Prostate gland (tissue), 2 donors: ENCODE data around the gene TFAP2A. TPM values are rescaled to one million over a fixed set of nuclear protein-coding genes. Genes with fewer than 3 reads are reported as not detected.

ENCODE experiments used
- DNase-seq: peaks from one replicate; pipeline ENCODE4 v3.0.0-alpha.2; 2019; ENCODE audit warnings: low spot score
- H3K27ac ChIP-seq, 2 donors: fragments of 200-600 bp; sonication (generic); 2 replicates each; pipeline ENCODE4 v1.5.1; 2017 to 2019
- H3K27me3 ChIP-seq: fragments of 200-600 bp; sonication (generic); replicated peaks from 2 replicates; pipeline ENCODE4 v1.5.1; 2019; ENCODE audit not compliant: insufficient read depth
- H3K36me3 ChIP-seq, 2 donors: fragments of 200-600 bp; sonication (generic); 1 replicate in 1 of 2; 2 replicates in 1 of 2; pipeline versions ENCODE4 v1.5.1 to v1.8.1; 2017 to 2019
- H3K4me1 ChIP-seq: fragments of 200-600 bp; sonication (generic); replicated peaks from 2 replicates; pipeline ENCODE4 v1.5.1; 2019
- H3K4me3 ChIP-seq, 2 donors: fragments of 200-600 bp; sonication (generic); 2 replicates each; pipeline ENCODE4 v1.5.1; 2017 to 2019
- H3K9me3 ChIP-seq: fragments of 200-600 bp; sonication (generic); 2 replicates; pipeline ENCODE4 v1.5.1; 2017
- POLR2A ChIP-seq: fragments of 450-650 bp; IDR thresholded peaks from one replicate; pipeline ENCODE4 v1.6.1; 2016; ENCODE audit warnings: antibody characterized with exemption, mild to moderate bottlenecking
- POLR2AphosphoS5 ChIP-seq: sonication (generic); formaldehyde crosslinking; IDR thresholded peaks from one replicate; pipeline ENCODE4 v1.6.1; 2017; ENCODE audit warnings: antibody characterized with exemption
- WGBS: methylation state at CpG from one replicate; pipeline ENCODE4 v1.1.5; 2018; 5-methylcytosine and 5-hydroxymethylcytosine counted together
- intact Hi-C: fragments of 100-400 bp; cut with DNase I; formaldehyde crosslinking; loops from one replicate; pipeline ENCODE4 v1.14.2; 2022
- total RNA-seq, 2 donors: library from RNA; depleted of rRNA; stranded (reverse); fragments of >200 nt; gene quantifications; one replicate each; pipeline ENCODE4 v1.1.0, GENCODE V29; 2016
- TF ChIP-seq, protein P1 (sequence below), 4 experiments: fragments of 200-600 bp in 2 of 4; fragments of 450-650 bp in 2 of 4; sonication (generic) in 2 of 4; IDR thresholded peaks; 1 replicate in 3 of 4; 2 replicates in 1 of 4; pipeline ENCODE4 v1.5.1; 2016 to 2019; ENCODE audit warnings: antibody characterized with exemption in 4 of 4, mild to moderate bottlenecking in 2 of 4, moderate library complexity in 2 of 4

TFAP2A gene
- total RNA-seq, 2 donors from 2014 or later = 16.0 to 20.4 TPM

DNA sequence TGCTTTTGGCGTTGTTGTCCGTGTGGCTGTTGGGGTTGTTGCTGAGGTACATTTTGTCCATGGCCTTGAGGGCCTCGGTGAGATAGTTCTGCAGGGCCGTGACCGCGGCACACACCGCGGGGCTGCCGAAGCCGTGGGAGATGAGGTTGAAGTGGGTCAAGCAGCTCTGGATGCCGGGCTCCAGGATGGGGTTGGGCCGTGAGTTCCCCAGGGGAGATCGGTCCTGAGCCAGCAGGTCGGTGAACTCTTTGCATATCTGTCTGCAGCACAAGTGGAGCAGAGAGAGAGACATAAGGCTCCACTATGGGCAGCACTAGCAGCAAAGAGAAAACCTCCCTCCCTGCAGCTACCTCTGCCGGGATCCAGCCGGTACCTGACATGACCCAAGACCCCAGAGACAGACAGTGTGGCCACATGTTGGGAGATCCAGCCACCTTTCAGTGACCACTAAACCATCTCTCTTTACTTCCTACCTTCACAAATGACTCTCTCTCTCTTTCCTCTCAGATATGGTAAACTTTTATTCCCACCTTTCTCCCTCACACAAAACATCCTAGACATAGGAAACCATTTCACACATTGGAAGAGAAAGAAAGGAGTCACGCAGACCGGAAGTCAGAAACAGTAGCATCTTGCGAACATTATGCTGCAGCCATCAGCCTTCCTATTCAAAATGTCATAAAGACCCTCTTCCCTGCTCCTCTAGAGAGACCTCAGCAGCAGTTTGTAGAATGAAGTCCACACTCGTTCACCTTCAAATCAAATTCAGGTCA, 16.2 kb downstream of the TFAP2A start:
- DNase-seq = no peak
- TF ChIP-seq, protein P1, sequence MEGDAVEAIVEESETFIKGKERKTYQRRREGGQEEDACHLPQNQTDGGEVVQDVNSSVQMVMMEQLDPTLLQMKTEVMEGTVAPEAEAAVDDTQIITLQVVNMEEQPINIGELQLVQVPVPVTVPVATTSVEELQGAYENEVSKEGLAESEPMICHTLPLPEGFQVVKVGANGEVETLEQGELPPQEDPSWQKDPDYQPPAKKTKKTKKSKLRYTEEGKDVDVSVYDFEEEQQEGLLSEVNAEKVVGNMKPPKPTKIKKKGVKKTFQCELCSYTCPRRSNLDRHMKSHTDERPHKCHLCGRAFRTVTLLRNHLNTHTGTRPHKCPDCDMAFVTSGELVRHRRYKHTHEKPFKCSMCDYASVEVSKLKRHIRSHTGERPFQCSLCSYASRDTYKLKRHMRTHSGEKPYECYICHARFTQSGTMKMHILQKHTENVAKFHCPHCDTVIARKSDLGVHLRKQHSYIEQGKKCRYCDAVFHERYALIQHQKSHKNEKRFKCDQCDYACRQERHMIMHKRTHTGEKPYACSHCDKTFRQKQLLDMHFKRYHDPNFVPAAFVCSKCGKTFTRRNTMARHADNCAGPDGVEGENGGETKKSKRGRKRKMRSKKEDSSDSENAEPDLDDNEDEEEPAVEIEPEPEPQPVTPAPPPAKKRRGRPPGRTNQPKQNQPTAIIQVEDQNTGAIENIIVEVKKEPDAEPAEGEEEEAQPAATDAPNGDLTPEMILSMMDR (IDR thresholded peaks at IDR 0.05) = no peak
- TF ChIP-seq POLR2A = no peak
- no peak for TF ChIP-seq POLR2AphosphoS5
- Histone ChIP-seq H3K4me1 (no peaks in the 10 kb centered on the region), H3K27me3 (no peaks in the 10 kb centered on the region), H3K36me3 (no peaks in the 10 kb centered on the region), H3K9me3 (no peaks in the 10 kb centered on the region), H3K27ac (peak overlapping the region; percentile 44 to 46), H3K4me3 (no peak overlapping the region)
- intact Hi-C loops = no loop called here
- 51% methylated on average over 20 of the region's 20 CpGs for WGBS

DNA sequence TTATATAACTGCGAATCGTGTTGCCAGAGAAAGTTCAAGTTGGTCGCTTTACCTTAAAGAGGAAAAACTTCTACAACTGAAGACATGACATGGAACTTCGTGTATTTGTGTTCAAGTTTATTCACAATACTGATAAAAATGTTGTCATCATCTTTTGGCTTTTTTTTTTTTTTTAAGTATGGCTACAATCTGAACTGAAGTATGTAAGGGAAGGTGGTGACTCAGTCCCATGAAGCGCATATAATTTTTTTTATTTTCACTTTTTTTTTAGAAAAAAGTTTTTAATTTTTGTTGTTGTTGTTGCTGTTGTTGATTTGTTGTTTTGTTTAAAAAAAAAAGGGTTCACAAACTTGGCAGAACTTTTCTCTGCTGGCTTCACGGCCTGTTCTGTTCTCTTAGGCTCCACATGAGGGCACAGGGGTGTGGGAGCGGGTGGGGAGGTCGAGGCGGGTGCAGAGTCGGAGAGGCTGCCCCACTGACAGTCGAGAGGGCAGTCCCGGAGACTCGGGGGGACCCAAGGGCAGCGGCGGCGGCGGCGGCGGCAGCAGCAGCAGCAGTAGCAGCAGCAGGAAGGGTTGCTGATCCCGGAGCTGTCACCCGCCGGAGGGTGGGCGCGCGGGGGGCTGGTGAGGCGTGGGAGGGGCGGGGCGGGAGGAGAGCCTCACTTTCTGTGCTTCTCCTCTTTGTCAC, 17.0 kb downstream of the TFAP2A start:
- WGBS = 52% methylated on average over 25 of the region's 28 CpGs
- Histone ChIP-seq H3K27me3 (no peaks in the 10 kb centered on the region), H3K4me3 (no peak overlapping the region), H3K9me3 (no peaks in the 10 kb centered on the region), H3K36me3 (no peaks in the 10 kb centered on the region), H3K4me1 (no peaks in the 10 kb centered on the region), H3K27ac (no peak overlapping the region)
- intact Hi-C loops = no loop called here
- DNase-seq = no peak
- no peak for TF ChIP-seq POLR2A
- no peak for TF ChIP-seq POLR2AphosphoS5
- TF ChIP-seq, protein P1 (IDR thresholded peaks at IDR 0.05) = no peak

DNA sequence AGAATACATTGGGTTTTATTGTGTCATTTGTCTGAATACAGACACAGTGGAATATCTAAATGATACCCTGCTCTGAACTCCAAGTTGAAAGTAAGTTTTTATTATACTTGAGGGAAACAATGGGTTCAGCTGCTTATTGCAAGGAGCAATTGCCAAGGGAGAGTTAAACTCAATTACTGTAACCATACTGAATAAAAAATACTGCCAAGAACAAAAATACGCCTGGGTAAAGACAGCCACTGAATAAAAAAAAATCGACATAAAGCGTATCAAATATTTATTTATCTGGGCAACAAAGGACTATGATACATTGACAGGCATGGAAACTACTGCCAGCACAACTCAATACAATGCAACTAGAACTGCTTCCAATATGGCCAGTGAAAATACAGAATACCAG, 18.1 kb downstream of the TFAP2A start:
- DNase-seq = no peak
- Histone ChIP-seq H3K27ac (peak overlapping the region in 1 of 2 donors; percentile 13), H3K36me3 (no peaks in the 10 kb centered on the region), H3K4me1 (no peaks in the 10 kb centered on the region), H3K27me3 (no peaks in the 10 kb centered on the region), H3K4me3 (no peak overlapping the region), H3K9me3 (no peaks in the 10 kb centered on the region)
- intact Hi-C loops = no loop called here
- TF ChIP-seq, protein P1 (IDR thresholded peaks at IDR 0.05) = no peak
- no peak for TF ChIP-seq POLR2AphosphoS5
- WGBS = 30% methylated on average over 3 of the region's 3 CpGs

DNA sequence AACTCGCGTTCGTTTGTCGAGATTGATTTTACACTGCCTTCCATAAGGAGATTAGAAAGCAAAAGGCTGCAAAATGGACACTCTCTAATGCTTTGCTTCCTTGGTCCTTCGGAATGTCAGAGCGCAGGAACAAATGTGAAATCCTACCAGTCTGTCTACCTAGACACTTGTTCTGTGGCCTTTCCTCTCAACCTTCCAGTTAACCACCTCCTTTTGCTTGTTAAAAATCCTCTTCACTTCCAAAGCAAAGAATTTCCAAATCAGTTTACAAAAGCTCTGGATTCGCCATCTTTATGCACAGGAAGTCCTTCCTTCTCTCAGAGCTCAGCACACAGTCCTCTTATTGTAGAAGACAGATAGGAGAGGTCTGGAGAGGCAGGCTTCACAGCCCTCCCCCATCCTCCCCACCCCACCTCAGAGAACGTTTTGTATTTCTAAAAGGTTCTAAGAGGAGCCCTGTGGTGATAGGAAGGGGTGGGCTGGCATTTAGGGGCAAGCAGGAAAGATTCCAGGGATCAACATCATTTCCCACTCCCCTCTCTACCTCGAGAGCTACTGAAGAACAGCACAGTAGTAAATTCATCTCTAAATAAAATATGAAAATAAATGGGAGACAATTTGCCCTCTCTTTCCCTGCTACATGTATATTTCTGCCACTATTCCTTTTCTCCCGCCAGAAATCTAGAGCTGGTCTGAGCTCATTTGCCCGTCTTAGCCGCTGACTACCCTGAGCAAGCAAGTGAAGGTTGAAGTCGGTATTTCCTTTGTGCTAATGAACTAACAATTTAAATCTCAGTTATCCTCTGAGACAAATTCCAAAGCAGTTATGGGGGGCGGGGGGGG, 18.9 kb downstream of the TFAP2A start:
- Histone ChIP-seq H3K27ac (no peak overlapping the region), H3K4me1 (no peaks in the 10 kb centered on the region), H3K36me3 (no peaks in the 10 kb centered on the region), H3K27me3 (no peaks in the 10 kb centered on the region), H3K9me3 (no peaks in the 10 kb centered on the region), H3K4me3 (no peak overlapping the region)
- no peak for DNase-seq
- 48% methylated on average over 14 of the region's 14 CpGs for WGBS
- TF ChIP-seq POLR2A (no peak), POLR2AphosphoS5 (no peak)
- TF ChIP-seq, protein P1 (IDR thresholded peaks at IDR 0.05) = no peak
- intact Hi-C loops = no loop called here
